Endodermal cell (in vitro differentiated cells): ENCODE results near the gene HIP1. TPM values are rescaled to one million over a fixed set of nuclear protein-coding genes. Genes with fewer than 3 reads are reported as not detected.

Experiments used
- DNase-seq: peaks from one replicate; pipeline ENCODE4 v3.0.0-alpha.2; 2017
- H3K27ac ChIP-seq: 2 replicates; pipeline ENCODE4 v1.5.1; 2013; ENCODE audit warnings: mild to moderate bottlenecking, low read depth, low read length, moderate library complexity
- H3K27me3 ChIP-seq: 2 replicates; pipeline ENCODE4 v1.6.1; 2013; ENCODE audit warnings: mild to moderate bottlenecking, low read length, moderate library complexity; ENCODE audit not compliant: insufficient read depth, control insufficient read depth, poor library complexity, severe bottlenecking
- H3K36me3 ChIP-seq: 2 replicates; pipeline ENCODE4 v1.7.0; 2013; ENCODE audit warnings: mild to moderate bottlenecking, low read length, moderate library complexity; ENCODE audit not compliant: control insufficient read depth, insufficient read depth
- H3K4me1 ChIP-seq: one replicate; pipeline ENCODE4 v1.7.0; 2013; ENCODE audit warnings: low read length; ENCODE audit not compliant: control insufficient read depth, insufficient read depth
- H3K4me3 ChIP-seq: 2 replicates; pipeline ENCODE4 v1.5.1; 2013; ENCODE audit warnings: mild to moderate bottlenecking, low read length, moderate library complexity
- H3K9ac ChIP-seq: 2 replicates; pipeline ENCODE4 v1.6.1; 2013; ENCODE audit warnings: mild to moderate bottlenecking, low read length, moderate library complexity; ENCODE audit not compliant: poor library complexity, severe bottlenecking; ENCODE audit errors: extremely low read depth
- H3K9me3 ChIP-seq: 2 replicates; pipeline ENCODE4 v1.6.1; 2013; ENCODE audit warnings: mild to moderate bottlenecking, low read length, moderate library complexity; ENCODE audit not compliant: control insufficient read depth
- H3K27ac Mint-ChIP-seq: 2 replicates; pipeline ENCODE4 v1.8.0; 2020; ENCODE audit warnings: mixed read lengths
- H3K27me3 Mint-ChIP-seq: 2 replicates; pipeline ENCODE4 v1.8.0; 2021; ENCODE audit warnings: mild to moderate bottlenecking, mixed read lengths; ENCODE audit not compliant: insufficient read depth
- H3K36me3 Mint-ChIP-seq: 2 replicates; pipeline ENCODE4 v1.8.0; 2020; ENCODE audit warnings: low read depth, mixed read lengths
- H3K4me1 Mint-ChIP-seq: 2 replicates; pipeline ENCODE4 v1.8.0; 2020; ENCODE audit warnings: mixed read lengths
- H3K4me3 Mint-ChIP-seq: 2 replicates; pipeline ENCODE4 v1.8.0; 2020; ENCODE audit warnings: mild to moderate bottlenecking, moderate library complexity, mixed read lengths
- H3K9me3 Mint-ChIP-seq: 2 replicates; pipeline ENCODE4 v1.8.0; 2020; ENCODE audit warnings: mild to moderate bottlenecking, mixed read lengths
- CTCF ChIP-seq: fragments of 200-600 bp; sonication (generic); conservative IDR thresholded peaks from 2 replicates; pipeline ENCODE4 v1.5.0; 2021; ENCODE audit warnings: antibody characterized with exemption, mild to moderate bottlenecking
- WGBS, 2 experiments: methylation state at CpG; one replicate each; pipeline versions ENCODE4 v1.1.5 to v1.1.7; 2013; ENCODE audit warnings: missing lambda C conversion rate in 2 of 2, mixed read lengths in 1 of 2; ENCODE audit not compliant: insufficient coverage in 1 of 2, insufficient read length in 1 of 2; 5-methylcytosine and 5-hydroxymethylcytosine counted together
- total RNA-seq, 2 donors: library from RNA; stranded (reverse); fragmentation: NEBNext Ultra II Directional in 1 of 2; extraction: Animal tissue kit (Norgen Biotek cat#: 25700) in 1 of 2; gene quantifications; 2 replicates in 1 of 2; 3 replicates in 1 of 2; pipeline ENCODE4 v1.2.1, GENCODE V29; 2021

HIP1 gene
- total RNA-seq, 2 donors from 2014 or later, result 64.7 to 70.0 TPM

- peak; percentile 72 for DNase-seq
- no peak overlapping the region for H3K27ac ChIP-seq
- H3K36me3 Mint-ChIP-seq, result no peaks in the 10 kb centered on the region
- no peaks in the 10 kb centered on the region for H3K36me3 ChIP-seq
- no peak overlapping the region for H3K4me3 ChIP-seq
- peaks cover 16% of the 10 kb centered on the region for H3K9me3 Mint-ChIP-seq
- peaks cover 5% of the 10 kb centered on the region for H3K9me3 ChIP-seq
- H3K27me3 Mint-ChIP-seq, result no peaks in the 10 kb centered on the region
- H3K4me3 Mint-ChIP-seq, result no peak overlapping the region
- H3K4me1 ChIP-seq, result no peaks in the 10 kb centered on the region
- WGBS, 2 experiments, result 91 to 92% methylated on average over 8 to 9 of the region's 9 CpGs
- peak; percentile 57 for TF ChIP-seq CTCF
- no peak overlapping the region for H3K9ac ChIP-seq
- peaks cover 12% of the 10 kb centered on the region for H3K4me1 Mint-ChIP-seq
- no peak overlapping the region for H3K27ac Mint-ChIP-seq
- H3K27me3 ChIP-seq, result no peaks in the 10 kb centered on the region
These were observed 92.1 kb downstream of the HIP1 start for GRCh38 chr7:75646571-75647102.

GRCh38 chr7:75645570-75645969 lies 93.2 kb downstream of the HIP1 start:
- no peak overlapping the region for H3K9ac ChIP-seq
- no peak for DNase-seq
- H3K27me3 ChIP-seq, result no peaks in the 10 kb centered on the region
- no peak overlapping the region for H3K4me3 ChIP-seq
- H3K36me3 ChIP-seq, result no peaks in the 10 kb centered on the region
- Mint-ChIP-seq H3K4me3 (no peak overlapping the region), H3K4me1 (peaks cover 8% of the 10 kb centered on the region), H3K27me3 (no peaks in the 10 kb centered on the region), H3K9me3 (peaks cover 16% of the 10 kb centered on the region), H3K27ac (no peak overlapping the region), H3K36me3 (no peaks in the 10 kb centered on the region)
- peaks cover 5% of the 10 kb centered on the region for H3K9me3 ChIP-seq
- 91 to 100% methylated on average over 1 to 2 of the region's 2 CpGs for WGBS, 2 experiments
- TF ChIP-seq CTCF, result no peak
- H3K4me1 ChIP-seq, result no peaks in the 10 kb centered on the region
- H3K27ac ChIP-seq, result no peak overlapping the region

GRCh38 chr7:75644589-75644988 lies 94.2 kb downstream of the HIP1 start:
- Mint-ChIP-seq H3K9me3 (peaks cover 16% of the 10 kb centered on the region), H3K27me3 (no peaks in the 10 kb centered on the region), H3K36me3 (no peaks in the 10 kb centered on the region), H3K4me1 (peaks cover 7% of the 10 kb centered on the region), H3K27ac (no peak overlapping the region), H3K4me3 (no peak overlapping the region)
- WGBS, 2 experiments, result 87 to 90% methylated on average over 5 of the region's 5 CpGs
- TF ChIP-seq CTCF, result no peak
- Histone ChIP-seq H3K4me3 (no peak overlapping the region), H3K27ac (no peak overlapping the region), H3K4me1 (no peaks in the 10 kb centered on the region), H3K9me3 (peaks cover 5% of the 10 kb centered on the region), H3K27me3 (no peaks in the 10 kb centered on the region), H3K36me3 (no peaks in the 10 kb centered on the region), H3K9ac (no peak overlapping the region)
- no peak for DNase-seq
